MM.1S (cell line): Measurements from ENCODE around the gene HJURP.

Source experiments
- CTCF ChIP-seq: fragments of 300-600 bp; sonication (generic); IDR thresholded peaks from 2 replicates; pipeline ENCODE4 v1.5.1; 2016; ENCODE audit warnings: antibody characterized with exemption, low read length, mixed read lengths
- EZH2 ChIP-seq: fragments of 300-600 bp; sonication (generic); optimal IDR thresholded peaks from 2 replicates; pipeline ENCODE3; 2017; ENCODE audit warnings: low read depth, mild to moderate bottlenecking, antibody characterized with exemption, low read length, mixed read lengths

DNA sequence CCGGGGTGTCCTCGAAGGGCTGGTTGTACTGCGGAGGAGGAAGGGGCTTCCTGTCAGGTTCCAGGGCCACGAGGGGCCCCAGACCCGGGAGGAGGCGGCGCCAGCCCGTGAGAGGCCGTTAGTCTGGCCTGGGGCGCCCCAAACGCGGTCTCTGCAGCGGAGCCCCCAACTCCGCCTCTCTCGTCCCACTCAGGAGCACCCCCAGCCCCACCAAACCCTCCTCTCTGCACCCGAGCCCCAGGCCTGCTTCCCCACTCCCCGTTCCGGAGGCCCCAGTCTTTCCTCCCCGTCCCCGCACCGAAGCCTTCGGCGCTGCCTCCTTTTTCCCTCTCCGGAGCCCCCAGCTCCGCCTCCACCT lies 473 bp downstream of the HJURP start:
- no peak for TF ChIP-seq CTCF
- TF ChIP-seq EZH2: no peak
